ENCODE measurements around the gene ARHGAP4. TPM values are rescaled to one million over a fixed set of nuclear protein-coding genes. Genes with fewer than 3 reads are reported as not detected.

ARHGAP4 gene
- total RNA-seq, 1 donor from 2014 or later = 69.8 TPM

GRCh38 chrX:153869473-153870287, 56.4 kb downstream of the ARHGAP4 start:
- no peaks in the 10 kb centered on the region for H3K36me3 ChIP-seq
- H3K27ac ChIP-seq = no peak overlapping the region
- DNase-seq (no peak), ATAC-seq (no peak)
- H3K4me3 ChIP-seq = no peak overlapping the region
- H3K4me1 ChIP-seq = no peaks in the 10 kb centered on the region
- H3K27me3 ChIP-seq = no peaks in the 10 kb centered on the region
- TF ChIP-seq CTCF (IDR thresholded peaks at IDR 0.05) = no peak
- H3K9me3 ChIP-seq = no peaks in the 10 kb centered on the region
- intact Hi-C loops (cut with DNase I) = no loop called here

GRCh38 chrX:153868576-153869472, 57.2 kb downstream of the ARHGAP4 start:
- ATAC-seq (no peak), DNase-seq (no peak)
- Histone ChIP-seq H3K27me3 (no peaks in the 10 kb centered on the region), H3K36me3 (no peaks in the 10 kb centered on the region), H3K4me1 (no peaks in the 10 kb centered on the region), H3K9me3 (no peaks in the 10 kb centered on the region), H3K4me3 (no peak overlapping the region), H3K27ac (no peak overlapping the region)
- intact Hi-C loops (cut with DNase I) = no loop called here
- no peak for TF ChIP-seq CTCF (IDR thresholded peaks at IDR 0.05)

- ATAC-seq (no peak), DNase-seq (no peak)
- no peaks in the 10 kb centered on the region for H3K4me1 ChIP-seq
- intact Hi-C loops (cut with DNase I) = no loop called here
- H3K27me3 ChIP-seq = no peaks in the 10 kb centered on the region
- H3K36me3 ChIP-seq = no peaks in the 10 kb centered on the region
- no peak overlapping the region for H3K4me3 ChIP-seq
- H3K27ac ChIP-seq = no peak overlapping the region
- H3K9me3 ChIP-seq = no peaks in the 10 kb centered on the region
- TF ChIP-seq CTCF (IDR thresholded peaks at IDR 0.05) = no peak
Observed at GRCh38 chrX:153867671-153868070, 58.4 kb downstream of the ARHGAP4 start.

- intact Hi-C loops (cut with DNase I) = no loop called here
- Histone ChIP-seq H3K4me3 (no peak overlapping the region), H3K4me1 (no peaks in the 10 kb centered on the region), H3K27ac (no peak overlapping the region), H3K9me3 (no peaks in the 10 kb centered on the region), H3K36me3 (no peaks in the 10 kb centered on the region), H3K27me3 (no peaks in the 10 kb centered on the region)
- DNase-seq (no peak), ATAC-seq (no peak)
- no peak for TF ChIP-seq CTCF (IDR thresholded peaks at IDR 0.05)
Observed at GRCh38 chrX:153867139-153867538, 58.9 kb downstream of the ARHGAP4 start.

- H3K4me3 ChIP-seq = no peak overlapping the region
- intact Hi-C loops (cut with DNase I) = no loop called here
- DNase-seq (no peak), ATAC-seq (no peak)
- no peaks in the 10 kb centered on the region for H3K27me3 ChIP-seq
- H3K36me3 ChIP-seq = no peaks in the 10 kb centered on the region
- H3K27ac ChIP-seq = no peak overlapping the region
- H3K9me3 ChIP-seq = no peaks in the 10 kb centered on the region
- no peak for TF ChIP-seq CTCF (IDR thresholded peaks at IDR 0.05)
- H3K4me1 ChIP-seq = no peaks in the 10 kb centered on the region
Observed at GRCh38 chrX:153866302-153867019, 59.6 kb downstream of the ARHGAP4 start.

Data from upper lobe of right lung (tissue), 1 donor.